ENCODE data around the gene OXSR1.
"Not testable (repeated sequence)": the region's sequence is repeated elsewhere in the genome, so short reads cannot be mapped to it uniquely, and the experiment has no call there.

The OXSR1 gene

GRCh38 chr3:38235466-38235865 is 70.1 kb downstream of the OXSR1 start:
- DNase-seq = no peak

- no peak for DNase-seq
Observed at GRCh38 chr3:38238416-38239008, 73.2 kb downstream of the OXSR1 start.

- DNase-seq = not testable (repeated sequence)
Observed at GRCh38 chr3:38242812-38243211, 77.5 kb downstream of the OXSR1 start.

GRCh38 chr3:38245930-38246329 is 80.6 kb downstream of the OXSR1 start:
- DNase-seq = no peak

GRCh38 chr3:38247366-38248035 is 82.2 kb downstream of the OXSR1 start:
- no peak for DNase-seq

GRCh38 chr3:38250198-38250597 is 84.9 kb downstream of the OXSR1 start:
- no peak for DNase-seq

- no peak for DNase-seq
Observed at GRCh38 chr3:38251197-38251596, 85.9 kb downstream of the OXSR1 start.

GRCh38 chr3:38253704-38254103 is 88.4 kb downstream of the OXSR1 start:
- DNase-seq = no peak

- DNase-seq = no peak
Observed at GRCh38 chr3:38254872-38255271, 89.5 kb downstream of the OXSR1 start.

- no peak for DNase-seq
Observed at GRCh38 chr3:38255627-38256026, 90.3 kb downstream of the OXSR1 start.

- DNase-seq = peak in 1 of 2 donors; percentile 3
Observed at GRCh38 chr3:38257583-38257982, 92.2 kb downstream of the OXSR1 start.

GRCh38 chr3:38260474-38260873 is 95.1 kb downstream of the OXSR1 start:
- no peak for DNase-seq

- no peak for DNase-seq
Observed at GRCh38 chr3:38264353-38264771, 99.0 kb downstream of the OXSR1 start.

- no peak for DNase-seq
Observed at GRCh38 chr3:38264779-38265178, 99.4 kb downstream of the OXSR1 start.

- no peak for DNase-seq
Observed at GRCh38 chr3:38265604-38266307, 100.4 kb downstream of the OXSR1 start, which contains the start of gene SLC22A13. SLC22A13 (plus strand) TSS chr3:38265812; CDS start chr3:38265861, 49 bp downstream.

GRCh38 chr3:38266810-38267209 is 101.5 kb downstream of the OXSR1 start:
- no peak for DNase-seq

- DNase-seq = no peak
Observed at GRCh38 chr3:38267662-38268061, 102.3 kb downstream of the OXSR1 start.

- DNase-seq = no peak
Observed at GRCh38 chr3:38268087-38268486, 102.8 kb downstream of the OXSR1 start.

- no peak for DNase-seq
Observed at GRCh38 chr3:38268522-38268921, 103.2 kb downstream of the OXSR1 start.

GRCh38 chr3:38270606-38271005 is 105.3 kb downstream of the OXSR1 start:
- DNase-seq = no peak

GRCh38 chr3:38271553-38271952 is 106.2 kb downstream of the OXSR1 start:
- no peak for DNase-seq

GRCh38 chr3:38274864-38275649 is 109.7 kb downstream of the OXSR1 start:
- no peak for DNase-seq

- DNase-seq = no peak
Observed at GRCh38 chr3:38275658-38276057, 110.3 kb downstream of the OXSR1 start.
